HCT116 (cell line): ENCODE measurements around the gene RPS6KA2. TPM values are rescaled to one million over a fixed set of nuclear protein-coding genes. Genes with fewer than 3 reads are reported as not detected.

ENCODE experiments used
- ATAC-seq: fragments of 200-7000 bp; cut with Tn5 transposase; 2 replicates; pipeline ENCODE4 v1.9.1; 2020; ENCODE audit warnings: mild to moderate bottlenecking, moderate library complexity
- BruUV-seq: library from RNA; stranded (reverse); fragments of 400-500 nt; replicated peaks from 2 replicates; lab custom pipeline; 2021; lab: Mats Ljungman, UMichigan
- CTCF ChIA-PET: fragments of 300-600 bp; sonication (Branson Sonifier 250); formaldehyde crosslinking; loops from one replicate; lab custom pipeline; 2021; ENCODE audit warnings: antibody characterized with exemption; lab: Charles Lee
- POLR2A ChIA-PET: fragments of 300-600, 350-600 bp; sonication (Branson Sonifier 250); formaldehyde crosslinking; loops from one replicate; lab custom pipeline; 2021; ENCODE audit warnings: antibody characterized with exemption; lab: Charles Lee
- RAD21 ChIA-PET, 2 experiments: fragments of 300-600 bp; sonication (Branson Sonifier 250); formaldehyde crosslinking; loops; one replicate each; lab custom pipeline; 2023; ENCODE audit warnings: low total read pairs in 2 of 2; ENCODE audit not compliant: uncharacterized antibody in 2 of 2, unreplicated experiment in 2 of 2, low non-redundant PET in 1 of 2; lab: Charles Lee
- DNase-seq: peaks from one replicate; pipeline ENCODE4 v3.0.0-alpha.2; 2010; ENCODE audit warnings: low read depth, low spot score
- H2AFZ ChIP-seq: fragments of 200-600 bp; shearing (Covaris generic), sonication (generic); 2 replicates; pipeline ENCODE4 v1.6.1; 2017; ENCODE audit warnings: low read depth, mixed run types, mixed read lengths, antibody characterized with exemption, low read length; ENCODE audit not compliant: poor library complexity, severe bottlenecking
- H3K27ac ChIP-seq: 2 replicates; pipeline ENCODE4 v1.5.1; 2012; ENCODE audit warnings: low read depth, low read length
- H3K27me3 ChIP-seq: fragments of 200-600 bp; sonication (generic); 2 replicates; pipeline ENCODE4 v1.6.1; 2016; ENCODE audit warnings: mixed run types, low read length, mixed read lengths; ENCODE audit not compliant: insufficient read depth
- H3K36me3 ChIP-seq, 2 experiments: fragments of 200-500 bp in 1 of 2; fragments of 200-600 bp in 1 of 2; sonication (Bioruptor generic) in 1 of 2; sonication (generic) in 1 of 2; 2 replicates each; pipeline versions ENCODE4 v1.5.1 to v1.6.1; 2014 to 2016; ENCODE audit warnings: low read length in 2 of 2, inconsistent platforms in 1 of 2, mixed read lengths in 1 of 2, mixed run types in 1 of 2; ENCODE audit not compliant: insufficient read depth in 2 of 2, control insufficient read depth in 1 of 2
- H3K4me1 ChIP-seq, 2 experiments: fragments of 200-600 bp in 1 of 2; sonication (generic) in 1 of 2; 2 replicates each; pipeline versions ENCODE4 v1.5.1 to v1.6.1; 2012 to 2017; ENCODE audit warnings: low read length in 2 of 2, inconsistent platforms in 1 of 2, mild to moderate bottlenecking in 1 of 2, mixed read lengths in 1 of 2, mixed run types in 1 of 2, moderate library complexity in 1 of 2; ENCODE audit not compliant: insufficient read depth in 2 of 2, control insufficient read depth in 1 of 2
- H3K4me2 ChIP-seq: fragments of 200-600 bp; sonication (generic); 2 replicates; pipeline ENCODE4 v1.6.1; 2017; ENCODE audit warnings: mixed run types, low read length, mixed read lengths
- H3K4me3 ChIP-seq, 2 experiments: fragments of 200-600 bp in 1 of 2; sonication (generic) in 1 of 2; replicated peaks in 1 of 2; 2 replicates each; pipeline ENCODE4 v1.5.1; 2011 to 2016; ENCODE audit warnings: low read length in 2 of 2, control low read depth in 1 of 2, low read depth in 1 of 2, mild to moderate bottlenecking in 1 of 2, mixed read lengths in 1 of 2, mixed run types in 1 of 2
- H3K79me2 ChIP-seq: fragments of 200-600 bp; sonication (generic); 2 replicates; pipeline ENCODE4 v1.6.1; 2017; ENCODE audit warnings: mild to moderate bottlenecking, mixed run types, low read length, moderate library complexity, mixed read lengths; ENCODE audit not compliant: insufficient read depth
- H3K9ac ChIP-seq: fragments of 200-600 bp; sonication (generic); 2 replicates; pipeline ENCODE4 v1.6.1; 2016; ENCODE audit warnings: low read length, mixed read lengths
- H3K9me2 ChIP-seq: fragments of 200-600 bp; sonication (generic), shearing (Covaris generic); 2 replicates; pipeline ENCODE4 v1.6.1; 2017; ENCODE audit warnings: mixed run types, mild to moderate bottlenecking, moderate library complexity; ENCODE audit not compliant: insufficient read depth
- H3K9me3 ChIP-seq, 2 experiments: fragments of 200-500 bp in 1 of 2; fragments of 200-600 bp in 1 of 2; sonication (Bioruptor generic) in 1 of 2; sonication (generic) in 1 of 2; 2 replicates each; pipeline ENCODE4 v1.6.1; 2014 to 2017; ENCODE audit warnings: low read length in 2 of 2, mixed read lengths in 2 of 2, inconsistent platforms in 1 of 2, low read depth in 1 of 2, mild to moderate bottlenecking in 1 of 2, mixed run types in 1 of 2, moderate library complexity in 1 of 2; ENCODE audit not compliant: control insufficient read depth in 1 of 2, insufficient read depth in 1 of 2
- H4K20me1 ChIP-seq: fragments of 200-600 bp; sonication (generic), shearing (Covaris generic); 2 replicates; pipeline ENCODE4 v1.6.1; 2017; ENCODE audit warnings: mixed run types, mild to moderate bottlenecking, moderate library complexity; ENCODE audit not compliant: insufficient read depth
- EGR1 ChIP-seq: IDR thresholded peaks from 2 replicates; pipeline ENCODE4 v1.6.1; 2012; ENCODE audit warnings: low read depth
- ELF1 ChIP-seq: IDR thresholded peaks from 2 replicates; pipeline ENCODE4 v1.6.1; 2012; ENCODE audit warnings: low read depth, borderline replicate concordance
- POLR2A ChIP-seq: IDR thresholded peaks from 2 replicates; pipeline ENCODE4 v1.7.0; 2011; ENCODE audit warnings: borderline replicate concordance; ENCODE audit not compliant: insufficient read depth, insufficient read length; ENCODE audit errors: extremely low read depth
- SIN3A ChIP-seq: IDR thresholded peaks from 2 replicates; pipeline ENCODE4 v1.6.1; 2012; ENCODE audit warnings: low read depth
- TCF7L2 ChIP-seq: IDR thresholded peaks from 2 replicates; pipeline ENCODE4 v1.7.0; 2011; ENCODE audit warnings: borderline replicate concordance, inconsistent platforms; ENCODE audit not compliant: insufficient read depth, insufficient read length; ENCODE audit errors: extremely low read depth
- intact Hi-C: fragments of 100-400 bp; cut with micrococcal nuclease; formaldehyde crosslinking; loops from 2 replicates; pipeline ENCODE4 v1.10.0; 2022
- total RNA-seq: library from RNA; stranded (reverse); gene quantifications from one replicate; pipeline ENCODE4 v1.2.1, GENCODE V29; 2021; ENCODE audit not compliant: unreplicated experiment
- TF ChIP-seq, protein P1 (sequence below): IDR thresholded peaks from 2 replicates; pipeline ENCODE4 v1.6.1; 2012
- TF ChIP-seq, protein P2 (sequence below): IDR thresholded peaks from 2 replicates; pipeline ENCODE4 v1.6.1; 2011; ENCODE audit warnings: mild to moderate bottlenecking, low read length, moderate library complexity; ENCODE audit not compliant: insufficient replicate concordance; ENCODE audit errors: extremely low read depth

The RPS6KA2 gene
- total RNA-seq, 1 experiment from 2014 or later = 8.5 TPM

DNA sequence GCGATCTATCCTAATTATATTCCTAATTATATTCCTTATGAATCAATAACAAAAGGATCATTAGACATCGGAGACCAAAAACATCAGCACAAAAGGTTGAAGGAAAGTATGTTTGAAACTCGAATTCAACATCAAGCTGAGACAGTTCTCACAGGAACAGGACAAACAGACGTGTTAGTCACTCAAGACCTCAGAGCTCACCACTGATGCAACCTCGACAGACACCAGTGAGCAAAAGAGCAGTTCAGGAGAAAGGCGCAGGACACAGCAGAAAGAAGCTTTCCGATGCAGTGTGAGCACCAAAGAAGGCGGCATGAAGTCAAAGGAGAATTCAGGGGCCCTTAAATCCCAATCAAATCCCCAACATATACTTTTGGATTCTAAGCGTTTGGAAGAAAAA lies 34.2 kb downstream of the RPS6KA2 start:
- CTCF ChIA-PET = no interaction called here
- H3K79me2 ChIP-seq = no peaks in the 10 kb centered on the region

DNA sequence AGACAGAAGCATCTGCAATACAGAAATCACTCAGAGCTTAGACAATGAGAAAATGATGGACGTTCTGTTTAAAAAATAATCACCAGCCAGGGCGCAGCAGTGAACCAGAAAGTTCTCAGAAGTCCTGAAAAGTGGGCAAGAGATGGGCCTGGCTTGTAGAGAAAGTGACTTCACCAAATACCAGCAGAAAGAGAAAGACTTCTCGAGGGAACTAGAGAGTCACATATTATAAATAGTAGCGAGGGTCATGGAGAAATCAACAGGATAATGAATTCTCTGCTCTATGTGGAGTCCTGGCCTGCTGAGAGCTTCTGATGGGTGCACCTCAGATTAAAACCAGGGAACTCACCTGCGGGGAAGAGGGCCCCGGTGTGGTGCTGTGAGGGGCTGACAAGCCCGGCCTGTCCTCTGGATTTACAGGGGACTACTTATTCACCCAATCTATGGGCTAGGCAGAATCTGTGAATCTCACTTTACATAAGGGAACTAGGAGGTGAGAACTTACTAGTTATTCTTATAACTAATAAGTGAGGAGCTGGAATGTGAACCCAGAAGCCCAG lies 35.0 kb downstream of the RPS6KA2 start:
- ATAC-seq = no peak
- Histone ChIP-seq H3K9me3 (no peaks in the 10 kb centered on the region), H3K79me2 (no peaks in the 10 kb centered on the region), H4K20me1 (no peaks in the 10 kb centered on the region), H3K4me1 (peaks cover 0 to 10% of the 10 kb centered on the region in 2 experiments; a peak in 2 of 4 replicates), H3K27ac (no peak overlapping the region), H3K9ac (no peak overlapping the region), H3K27me3 (no peaks in the 10 kb centered on the region), H3K36me3 (no peaks in the 10 kb centered on the region), H3K4me2 (no peak overlapping the region), H2AFZ (no peak overlapping the region), H3K9me2 (no peaks in the 10 kb centered on the region), H3K4me3 (no peak overlapping the region)
- ChIA-PET RAD21 (no interaction called here), POLR2A (interaction anchor here (1.5 kb wide), 1 partner anchor 35 kb away, joined by 4 read pairs; the partner anchor contains the start of gene RPS6KA2), CTCF (no interaction called here)
- no peak for TF ChIP-seq SIN3A
- TF ChIP-seq ELF1 = no peak
- TF ChIP-seq, protein P1, sequence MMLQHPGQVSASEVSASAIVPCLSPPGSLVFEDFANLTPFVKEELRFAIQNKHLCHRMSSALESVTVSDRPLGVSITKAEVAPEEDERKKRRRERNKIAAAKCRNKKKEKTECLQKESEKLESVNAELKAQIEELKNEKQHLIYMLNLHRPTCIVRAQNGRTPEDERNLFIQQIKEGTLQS = no peak
- TF ChIP-seq, protein P2, sequence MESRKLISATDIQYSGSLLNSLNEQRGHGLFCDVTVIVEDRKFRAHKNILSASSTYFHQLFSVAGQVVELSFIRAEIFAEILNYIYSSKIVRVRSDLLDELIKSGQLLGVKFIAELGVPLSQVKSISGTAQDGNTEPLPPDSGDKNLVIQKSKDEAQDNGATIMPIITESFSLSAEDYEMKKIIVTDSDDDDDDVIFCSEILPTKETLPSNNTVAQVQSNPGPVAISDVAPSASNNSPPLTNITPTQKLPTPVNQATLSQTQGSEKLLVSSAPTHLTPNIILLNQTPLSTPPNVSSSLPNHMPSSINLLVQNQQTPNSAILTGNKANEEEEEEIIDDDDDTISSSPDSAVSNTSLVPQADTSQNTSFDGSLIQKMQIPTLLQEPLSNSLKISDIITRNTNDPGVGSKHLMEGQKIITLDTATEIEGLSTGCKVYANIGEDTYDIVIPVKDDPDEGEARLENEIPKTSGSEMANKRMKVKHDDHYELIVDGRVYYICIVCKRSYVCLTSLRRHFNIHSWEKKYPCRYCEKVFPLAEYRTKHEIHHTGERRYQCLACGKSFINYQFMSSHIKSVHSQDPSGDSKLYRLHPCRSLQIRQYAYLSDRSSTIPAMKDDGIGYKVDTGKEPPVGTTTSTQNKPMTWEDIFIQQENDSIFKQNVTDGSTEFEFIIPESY = no peak
- no peak for DNase-seq
- intact Hi-C loops = no loop called here
- BruUV-seq = no TSS peak

More for the DNA sequence above, 34.2 kb downstream of the RPS6KA2 start:
- no peak overlapping the region for H3K4me2 ChIP-seq
- no peaks in the 10 kb centered on the region for H3K9me3 ChIP-seq
- intact Hi-C loops = no loop called here
- no peak overlapping the region for H3K27ac ChIP-seq
- ChIA-PET RAD21 (no interaction called here), POLR2A (interaction anchor here (1.5 kb wide), 1 partner anchor 35 kb away, joined by 4 read pairs; the partner anchor contains the start of gene RPS6KA2)
- H2AFZ ChIP-seq = no peak overlapping the region
- H3K36me3 ChIP-seq = no peaks in the 10 kb centered on the region
- no peaks in the 10 kb centered on the region for H3K9me2 ChIP-seq
- H3K4me1 ChIP-seq = peaks cover 0 to 10% of the 10 kb centered on the region in 2 experiments; a peak in 2 of 4 replicates
- no peak overlapping the region for H3K9ac ChIP-seq
- no peak for DNase-seq
- no peak for TF ChIP-seq TCF7L2
- TF ChIP-seq POLR2A = no peak
- TF ChIP-seq EGR1 = no peak
- no peak overlapping the region for H3K4me3 ChIP-seq
- ATAC-seq = no peak
- H3K27me3 ChIP-seq = no peaks in the 10 kb centered on the region
- no TSS peak for BruUV-seq
- no peaks in the 10 kb centered on the region for H4K20me1 ChIP-seq
